NCI-H526 treated with DMSO at 0.1 percent for 48 hours (cell line): ENCODE measurements around the gene LCORL.
"Not testable (repeated sequence)": the region's sequence is repeated elsewhere in the genome, so short reads cannot be mapped to it uniquely, and the experiment has no call there.

Experiments used
- DNase-seq: peaks from one replicate; lab custom pipeline; 2025; lab: John Stamatoyannopoulos, UW

Gene LCORL

DNA sequence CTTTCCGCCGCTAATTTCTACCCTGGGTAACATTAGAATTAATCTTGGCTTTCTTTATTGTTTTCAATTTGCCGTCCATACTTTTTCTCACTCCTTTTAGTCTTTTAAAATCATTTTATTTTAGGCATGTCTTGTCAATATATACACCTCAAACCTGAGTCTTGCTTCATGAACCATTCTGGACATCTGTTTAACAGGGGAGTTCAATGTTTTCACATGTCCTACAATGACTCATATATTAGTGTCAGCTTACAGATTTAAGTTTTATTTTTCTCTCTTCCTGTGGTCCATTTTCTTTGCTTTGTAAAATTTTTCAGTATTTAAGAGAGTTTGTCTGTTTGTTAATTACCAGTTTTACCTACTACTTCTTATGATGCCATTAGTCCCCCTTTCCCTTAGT lies 89.5 kb downstream of the LCORL start:
- DNase-seq = no peak

DNA sequence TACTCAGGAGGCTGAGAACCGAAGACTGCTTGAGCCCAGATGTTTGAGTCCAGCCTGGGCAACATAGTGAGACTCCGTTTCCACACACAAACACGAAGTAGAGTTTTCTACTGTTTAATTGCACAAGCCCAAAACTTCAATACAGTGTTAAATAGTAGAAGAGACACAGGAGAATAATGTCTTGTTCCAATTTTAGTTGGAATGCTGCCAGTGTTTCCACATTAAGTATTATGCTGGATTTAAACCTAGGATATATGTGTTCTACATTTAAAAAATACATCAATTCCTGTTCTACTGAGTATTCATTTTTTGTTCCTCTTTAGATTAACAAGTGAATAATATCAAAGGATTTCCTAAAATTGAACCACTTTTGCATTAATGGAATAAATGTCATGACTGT lies 91.3 kb downstream of the LCORL start:
- no peak for DNase-seq

DNA sequence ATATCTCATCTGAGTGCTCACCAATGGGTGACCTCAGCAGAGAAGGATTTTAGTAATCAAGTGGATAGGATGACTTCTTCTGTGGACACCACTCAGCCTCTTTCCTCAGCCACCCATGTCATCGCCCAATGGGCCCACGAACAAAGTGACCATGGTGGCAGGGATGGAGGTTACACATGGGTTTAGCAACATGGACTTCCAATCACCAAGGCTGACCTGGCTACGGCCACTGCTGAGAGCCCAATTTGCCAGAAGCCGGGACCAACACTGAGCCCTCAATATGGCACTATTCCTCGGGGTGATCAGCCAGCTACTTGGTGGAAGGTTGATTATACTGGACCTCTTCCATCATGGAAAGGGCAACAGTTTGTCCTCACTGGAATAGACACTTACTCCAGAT lies 97.4 kb downstream of the LCORL start:
- DNase-seq = no peak

DNA sequence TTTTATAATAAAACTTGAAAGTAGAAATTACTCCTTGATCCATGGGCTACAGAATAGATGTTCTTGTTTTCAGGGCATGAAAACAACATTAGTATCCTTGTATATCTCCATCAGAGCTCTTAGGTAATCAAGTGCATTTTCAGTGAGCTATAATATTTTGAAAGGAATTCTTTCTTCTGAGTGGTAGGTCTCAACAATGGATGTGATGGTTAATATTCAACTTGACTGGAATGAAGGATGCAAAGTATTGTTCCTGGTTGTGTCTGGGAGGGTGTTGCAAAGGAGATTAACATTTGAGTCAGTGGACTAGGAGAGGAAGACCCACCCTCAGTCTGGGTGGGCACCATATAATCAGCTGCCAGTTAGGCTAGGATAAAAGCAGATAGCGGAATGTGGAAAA lies 100.1 kb downstream of the LCORL start:
- DNase-seq = no peak

DNA sequence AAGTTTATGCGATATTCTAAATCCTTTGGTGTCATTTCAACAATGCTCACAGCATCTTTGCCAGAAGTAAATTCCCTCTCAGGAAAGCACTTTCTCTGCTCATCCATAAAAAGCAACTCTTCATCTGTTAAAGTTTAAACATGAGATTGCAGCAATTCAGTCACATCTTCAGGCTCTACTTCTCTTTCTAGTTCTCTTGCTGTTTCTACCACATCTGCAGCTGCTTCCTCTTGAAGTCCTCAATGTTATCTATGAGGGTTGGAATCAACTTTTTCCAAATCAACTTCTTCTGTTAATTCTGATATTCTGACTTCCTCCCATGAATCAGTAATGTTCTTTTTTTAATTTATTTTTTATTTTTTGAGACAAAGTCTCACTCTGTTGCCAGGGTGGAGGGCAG lies 100.9 kb downstream of the LCORL start:
- DNase-seq = no peak

DNA sequence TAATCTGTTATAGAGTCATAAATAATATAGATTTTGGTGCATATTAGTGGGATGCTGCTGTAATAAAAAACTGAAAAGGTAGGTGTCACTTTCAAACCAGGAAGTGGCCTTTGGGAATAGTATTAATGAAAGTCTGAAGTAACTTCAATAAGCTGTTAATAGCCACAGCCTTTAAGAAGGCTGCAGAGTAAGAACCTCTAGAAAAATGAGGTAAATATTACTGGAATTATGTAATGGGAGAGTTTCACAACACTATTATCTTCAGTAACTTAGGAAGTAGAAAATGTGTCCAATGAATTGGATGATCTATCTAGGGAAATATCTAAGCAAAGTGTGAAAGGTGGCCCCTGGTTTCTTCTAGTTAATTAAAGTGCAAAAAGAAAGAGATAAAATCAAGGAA lies 106.1 kb downstream of the LCORL start:
- DNase-seq = no peak

DNA sequence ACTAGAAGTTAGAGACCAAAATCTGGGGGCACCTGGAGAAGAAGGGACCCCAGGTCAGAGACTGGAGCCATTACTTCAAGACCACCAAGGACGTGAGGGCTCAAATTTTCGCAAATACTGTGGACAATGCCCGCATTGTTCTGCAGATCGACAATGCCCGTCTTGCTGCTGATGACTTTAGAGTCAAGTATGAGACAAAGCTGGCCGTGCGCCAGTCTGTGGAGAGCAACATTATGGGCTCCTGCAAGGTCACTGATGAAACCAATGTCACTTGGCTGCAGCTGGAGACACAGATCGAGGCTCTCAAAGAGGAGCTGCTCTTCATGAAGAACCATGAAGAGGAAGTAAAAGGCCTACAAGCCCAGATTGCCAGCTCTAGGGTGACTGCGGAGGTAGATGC lies 109.5 kb downstream of the LCORL start:
- no peak for DNase-seq

DNA sequence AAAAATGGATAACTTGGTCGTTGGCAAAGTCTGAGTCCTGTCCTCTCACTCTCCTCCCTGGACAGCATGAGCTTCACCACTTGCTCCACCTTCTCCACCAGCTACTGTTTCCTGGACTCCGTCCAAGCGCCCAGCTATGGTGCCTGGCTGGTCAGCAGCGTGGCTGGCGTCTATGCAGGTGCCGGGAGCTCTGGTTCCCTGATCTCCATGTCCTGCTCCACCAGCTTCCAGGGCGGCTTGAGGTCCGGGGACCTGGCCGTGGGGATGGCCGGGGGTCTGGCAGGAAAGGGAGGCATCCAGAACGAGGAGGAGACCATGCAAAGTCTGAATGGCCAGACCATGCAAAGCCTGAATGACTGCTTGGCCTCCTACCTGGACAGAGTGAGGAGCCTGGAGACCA lies 109.9 kb downstream of the LCORL start:
- DNase-seq = no peak

DNA sequence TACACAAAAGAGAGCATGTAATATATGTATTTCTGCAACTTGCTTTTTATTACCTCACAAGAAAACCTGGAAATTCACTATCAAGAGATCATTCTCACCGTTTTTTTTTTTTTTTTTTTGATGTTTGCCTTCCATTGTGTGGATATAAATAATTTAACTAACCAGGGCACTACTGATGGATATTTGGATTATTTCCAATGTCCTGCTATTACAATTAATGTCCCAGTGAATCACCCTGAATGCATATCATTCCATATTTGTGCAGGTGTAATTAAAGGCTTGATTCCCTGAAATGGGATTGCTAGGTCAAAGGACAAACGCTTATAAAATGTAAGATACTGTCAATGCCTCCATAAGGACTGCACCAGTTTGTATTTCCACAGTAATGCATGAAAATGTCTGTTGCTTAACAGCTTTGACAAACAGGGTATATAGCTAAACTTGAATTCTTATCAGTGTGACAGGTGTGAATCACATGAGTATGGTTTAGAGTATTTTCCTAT lies 123.0 kb downstream of the LCORL start:
- DNase-seq = no peak

DNA sequence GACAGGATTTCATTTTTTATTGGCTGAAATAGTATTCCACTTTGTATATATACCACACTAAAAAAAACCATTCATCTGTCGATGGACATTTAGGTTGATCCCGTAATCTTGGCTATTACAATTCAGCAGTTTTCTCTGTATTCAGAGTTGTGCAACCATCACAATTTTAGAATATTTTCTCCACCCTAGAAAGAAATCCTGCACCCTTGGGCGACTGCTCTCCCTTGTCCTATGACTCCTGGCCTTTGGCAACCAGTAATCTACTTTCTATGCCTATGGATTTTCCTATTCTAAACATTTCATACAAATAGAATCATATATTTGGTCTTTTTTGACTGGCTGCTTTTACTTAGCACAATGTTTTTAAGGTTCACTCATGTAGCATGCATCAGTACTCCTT lies 126.1 kb downstream of the LCORL start:
- no peak for DNase-seq

DNA sequence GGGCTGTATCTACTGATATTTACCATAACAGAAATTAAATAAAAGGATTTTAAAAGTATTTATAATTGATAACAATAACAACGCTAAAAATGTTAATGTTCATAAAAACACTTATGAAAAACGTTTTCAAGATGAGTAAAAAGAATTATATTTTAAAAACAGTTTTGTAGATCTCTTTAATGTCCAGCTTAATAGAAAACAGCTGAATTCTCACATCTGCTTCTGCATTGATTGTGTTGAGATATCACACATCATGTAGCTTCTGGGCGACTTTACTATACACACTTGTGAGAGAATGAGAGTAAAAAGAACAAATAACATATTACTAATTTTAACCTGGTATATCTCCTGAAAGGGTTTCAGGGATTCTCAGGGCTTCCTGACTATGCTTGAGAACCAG lies 127.1 kb downstream of the LCORL start:
- no peak for DNase-seq

DNA sequence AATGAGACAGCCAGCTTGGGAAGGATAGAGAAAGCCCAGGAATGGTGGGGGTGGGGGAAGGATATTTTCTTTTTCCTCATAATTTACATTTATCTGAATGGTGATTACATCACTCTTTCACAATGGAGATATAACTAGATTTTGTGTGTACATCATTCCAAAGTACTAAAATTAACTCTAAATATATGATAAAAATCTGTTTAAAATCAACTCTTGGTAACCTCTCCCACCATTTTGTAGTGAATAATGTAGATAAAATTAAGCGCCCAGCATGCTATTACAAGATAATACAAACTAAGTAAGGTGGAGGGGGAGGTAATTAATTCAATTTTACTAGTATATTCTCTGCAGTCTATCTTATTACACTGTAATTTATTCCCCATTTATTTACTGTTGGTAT lies 131.9 kb downstream of the LCORL start:
- DNase-seq = no peak

DNA sequence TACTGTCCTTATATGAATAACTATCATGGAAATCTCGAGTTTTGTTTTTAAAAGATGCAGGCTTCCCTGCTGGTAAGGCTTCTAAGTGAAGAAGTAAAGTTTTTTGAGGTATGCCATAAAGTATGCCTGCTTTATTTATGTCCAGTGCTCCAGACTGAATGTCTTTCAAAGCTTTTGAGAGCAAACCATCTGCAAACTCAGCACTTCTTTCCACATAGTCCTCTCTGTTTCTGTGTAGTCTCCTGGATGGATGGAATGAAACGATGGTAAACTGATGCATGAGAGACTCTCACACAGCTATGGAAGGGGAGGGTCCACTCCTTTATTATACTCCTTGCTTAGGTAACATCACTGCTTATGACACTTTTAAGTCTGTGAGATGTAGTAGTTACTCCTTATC lies 137.0 kb downstream of the LCORL start:
- DNase-seq = no peak

DNA sequence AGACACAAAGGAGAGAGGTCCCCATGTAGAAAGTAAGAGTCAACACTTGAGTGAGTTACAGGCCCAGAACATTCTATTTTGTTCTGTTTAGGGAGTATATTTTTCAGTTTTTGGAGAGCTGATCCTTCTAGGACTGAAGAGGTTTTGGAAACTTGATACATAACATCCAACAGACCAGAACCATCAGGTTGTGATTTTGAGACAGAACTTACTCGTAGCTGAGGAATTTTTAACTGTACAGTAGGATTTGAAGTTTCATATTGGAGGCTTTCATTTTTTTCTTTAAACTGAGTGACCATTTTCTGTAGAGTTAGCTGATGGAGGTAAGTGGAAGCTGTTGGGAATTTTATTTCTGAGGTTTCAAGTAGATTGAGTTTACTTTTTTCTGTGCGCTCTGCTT lies 137.5 kb downstream of the LCORL start:
- no peak for DNase-seq

DNA sequence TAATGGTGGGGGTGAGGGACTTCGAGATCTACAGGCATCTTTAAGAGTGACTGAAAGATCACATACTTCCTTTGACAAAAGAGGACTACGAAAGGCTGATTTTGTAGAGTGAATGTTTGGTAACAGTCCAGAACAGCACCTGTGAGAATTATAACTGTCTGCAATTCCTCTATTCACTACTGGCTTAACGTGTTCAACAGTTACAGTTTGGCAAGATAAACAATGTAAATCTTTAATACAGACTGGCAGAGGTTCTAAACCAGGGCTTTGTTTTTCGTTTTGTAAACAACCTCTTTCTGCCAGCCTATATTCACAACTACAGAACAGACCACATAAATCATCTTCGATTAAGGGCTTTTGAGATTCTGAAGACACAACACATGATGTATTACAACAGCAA lies 143.9 kb downstream of the LCORL start:
- no peak for DNase-seq

DNA sequence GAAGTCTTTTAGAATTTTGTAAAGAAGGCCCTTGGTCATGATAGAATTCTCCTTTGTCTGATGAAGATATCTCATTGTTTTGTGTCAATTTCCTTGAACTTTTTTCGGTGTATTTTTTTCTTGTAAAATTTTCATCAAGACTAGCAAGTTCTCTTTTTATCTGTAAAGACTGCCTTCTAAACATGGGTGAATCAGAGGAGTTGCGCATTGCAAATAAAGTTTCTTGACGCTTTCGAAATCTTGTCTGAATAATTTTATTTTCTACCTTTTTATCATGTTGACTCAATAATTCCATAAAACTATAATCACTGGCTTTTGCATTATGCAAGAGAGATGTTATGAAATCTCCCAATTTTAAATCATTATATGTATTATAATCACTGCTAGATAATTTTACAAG lies 144.6 kb downstream of the LCORL start:
- DNase-seq = no peak

DNA sequence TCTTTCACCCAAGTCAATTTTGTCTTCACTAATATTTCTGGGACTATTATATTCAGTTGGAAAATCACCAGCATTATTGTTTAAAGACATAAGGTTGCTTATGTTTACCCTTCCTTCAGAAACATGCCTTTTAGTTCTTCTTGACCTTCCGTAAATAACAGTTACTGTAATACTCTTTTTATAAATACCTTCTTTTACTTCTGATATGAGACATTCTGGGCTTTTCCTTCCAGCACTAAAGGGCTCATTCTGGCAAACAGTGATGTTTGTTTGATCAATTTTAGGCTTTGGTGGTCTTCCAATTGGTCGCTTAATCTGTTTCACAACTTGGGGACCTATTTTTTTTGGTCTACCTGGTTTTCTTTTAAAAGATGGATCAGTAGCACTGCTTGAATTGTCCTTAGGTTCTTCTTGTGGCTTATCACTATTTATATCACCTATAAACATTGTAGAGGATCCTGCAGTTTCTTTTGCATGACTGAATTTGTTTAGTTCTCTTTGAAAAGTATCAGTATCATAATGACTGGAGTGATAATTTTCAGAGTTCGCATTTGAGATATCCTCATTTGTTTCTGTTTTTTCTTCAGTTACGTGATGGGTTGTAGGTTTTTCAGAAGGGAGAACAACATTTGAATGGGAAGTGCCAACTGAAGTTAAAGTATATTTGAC lies 146.0 kb downstream of the LCORL start:
- no peak for DNase-seq

DNA sequence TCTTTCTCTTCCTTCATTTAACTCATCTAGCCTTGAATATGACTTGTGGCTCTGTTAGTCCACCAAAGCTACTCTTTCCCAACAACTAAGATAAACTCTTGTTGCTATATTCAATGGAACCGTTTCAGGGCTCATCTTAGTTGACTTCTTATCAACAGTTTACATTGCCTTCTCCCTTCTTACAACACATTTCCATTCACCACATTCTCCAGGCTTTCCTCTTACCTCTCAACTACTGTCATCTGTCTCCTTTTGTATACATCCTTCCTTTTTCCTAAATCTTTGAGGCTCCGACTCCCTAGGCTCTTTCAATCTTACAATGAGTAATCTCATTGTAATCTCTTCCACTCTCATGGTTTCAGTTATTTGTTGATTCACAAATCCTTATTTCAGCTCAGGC lies 152.2 kb downstream of the LCORL start:
- no peak for DNase-seq

DNA sequence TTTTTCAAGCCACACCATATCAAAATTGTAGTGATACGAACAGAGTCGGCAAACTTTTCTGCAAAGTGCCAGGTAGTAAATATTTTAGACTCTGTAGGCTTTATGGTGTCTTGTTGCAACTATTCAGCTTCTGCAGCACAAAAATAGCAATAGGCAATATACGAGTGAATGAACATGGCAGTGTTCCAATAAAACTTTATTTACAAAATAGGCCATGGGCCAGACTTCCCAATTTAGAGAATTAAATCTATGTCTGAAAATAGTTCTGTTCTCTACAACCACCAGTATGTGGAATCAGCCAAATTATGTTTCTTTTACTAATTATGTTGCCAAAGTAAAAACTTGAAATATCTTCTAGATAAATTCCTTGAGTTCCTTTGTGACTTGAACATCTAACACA lies 154.3 kb downstream of the LCORL start:
- DNase-seq = no peak

DNA sequence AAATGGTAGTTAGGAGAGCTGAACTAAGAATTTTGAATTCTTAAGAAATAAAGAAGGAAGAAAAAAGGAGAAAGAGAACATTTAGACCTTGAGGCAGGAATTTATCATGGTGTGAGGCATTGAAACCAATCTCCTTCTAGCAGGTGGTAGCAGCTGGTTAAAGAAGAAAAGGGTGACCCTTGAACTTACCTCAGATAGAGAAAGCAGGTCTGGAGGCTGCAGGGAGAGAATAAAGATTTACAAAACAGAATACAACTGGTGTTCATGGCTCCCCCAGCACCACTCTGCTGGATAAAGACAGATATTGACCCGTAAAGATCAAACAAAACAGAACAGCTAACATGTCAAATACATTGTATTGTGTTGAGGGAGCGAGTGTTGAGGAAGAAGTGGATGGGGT lies 154.7 kb downstream of the LCORL start:
- no peak for DNase-seq

DNA sequence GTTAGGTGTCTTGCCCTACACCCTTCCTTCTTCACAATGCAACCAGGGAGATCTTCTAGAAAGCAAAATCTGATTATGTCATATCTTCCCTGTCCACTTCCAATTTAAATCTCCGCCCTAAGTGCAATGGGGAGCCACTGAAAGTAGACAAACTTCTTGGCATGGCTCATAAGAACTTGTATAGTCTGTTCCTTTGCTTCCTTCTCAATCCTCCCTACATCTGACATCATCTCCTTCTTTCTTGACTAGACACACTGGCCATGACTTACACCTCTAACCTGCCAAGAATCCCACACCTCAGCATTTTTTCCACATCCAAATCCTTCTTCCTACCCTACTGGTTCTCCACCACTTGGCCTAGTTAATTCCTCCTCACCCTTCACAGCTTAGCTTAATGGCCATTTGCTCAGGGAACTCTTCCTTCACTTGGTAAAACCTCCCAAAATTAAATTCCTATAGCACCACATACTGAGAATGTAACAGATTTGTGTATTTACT lies 155.6 kb downstream of the LCORL start:
- DNase-seq = no peak

DNA sequence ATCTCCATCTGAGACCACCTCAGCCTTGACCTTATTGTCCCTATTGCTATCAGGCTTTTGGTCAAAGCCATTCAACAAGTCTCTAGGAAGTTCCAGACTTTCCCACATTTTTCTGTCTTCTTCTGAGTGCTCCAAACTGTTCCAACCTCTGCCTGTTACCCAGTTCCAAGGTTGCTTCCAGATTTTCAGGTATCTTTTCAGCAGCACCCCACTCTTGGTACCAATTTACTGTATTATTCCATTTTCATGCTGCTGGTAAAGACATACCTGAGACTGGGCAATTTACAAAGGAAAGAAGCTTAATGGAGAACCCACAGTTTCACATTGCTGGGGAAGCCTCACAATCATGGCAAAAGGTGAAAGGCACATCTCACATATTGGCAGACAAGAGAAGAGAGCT lies 159.6 kb downstream of the LCORL start:
- DNase-seq = not testable (repeated sequence)

DNA sequence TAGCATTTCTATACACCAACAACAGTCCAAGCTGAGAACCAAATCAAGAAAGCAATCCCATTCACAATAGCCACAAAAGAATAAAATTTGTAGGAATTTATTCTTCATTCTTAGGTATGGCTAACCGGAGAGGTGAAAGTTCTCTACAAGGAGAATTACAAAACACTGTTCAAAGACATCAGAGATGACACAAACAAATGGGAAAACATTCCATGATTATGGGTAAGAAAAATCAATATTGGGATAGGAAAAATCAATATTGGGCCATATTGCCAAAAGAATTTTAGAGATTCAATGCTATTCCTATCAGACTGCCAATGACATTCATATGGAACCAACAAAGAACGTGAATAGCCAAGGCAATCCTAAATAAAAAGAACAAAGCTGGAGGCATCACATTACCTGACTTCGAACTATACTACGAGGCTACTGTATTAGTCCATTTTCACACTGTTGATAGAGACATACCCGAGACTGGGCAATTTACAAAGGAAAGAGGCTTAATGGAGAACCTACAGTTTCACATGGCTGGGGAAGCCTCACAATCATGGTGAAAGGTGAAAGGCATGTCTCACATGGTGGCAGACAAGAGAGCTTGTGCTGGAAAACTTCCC lies 161.7 kb downstream of the LCORL start:
- no peak for DNase-seq

DNA sequence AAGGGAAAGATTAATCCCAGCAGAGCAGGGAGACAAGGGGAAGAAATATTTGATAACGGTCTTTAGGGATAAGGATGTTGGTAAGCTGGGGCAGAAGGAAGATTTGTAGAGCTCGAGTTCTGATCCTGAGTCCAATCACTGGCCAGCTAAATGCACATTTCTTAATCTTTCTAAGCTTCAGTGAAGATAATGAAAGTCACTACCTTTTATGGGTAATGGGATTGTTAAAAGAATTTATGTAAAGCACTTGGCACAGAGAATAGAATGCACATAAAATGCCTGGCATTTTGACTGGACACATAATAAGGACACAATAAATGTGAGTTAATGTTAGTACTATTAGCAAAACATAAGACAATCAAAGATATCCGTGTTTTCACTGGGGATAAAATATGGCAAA lies 167.5 kb downstream of the LCORL start:
- no peak for DNase-seq
